Ovary (tissue), 3 donors: ENCODE results near the gene KLHL5.

Source experiments
- POLR2A ChIP-seq: fragments of 450-650 bp; IDR thresholded peaks from one replicate; pipeline ENCODE4 v1.6.1; 2017; ENCODE audit warnings: antibody characterized with exemption, mild to moderate bottlenecking, moderate library complexity
- TF ChIP-seq, protein P1 (sequence below), 3 donors: fragments of 450-650 bp in 2 of 3; fragments of 200-600 bp in 1 of 3; IDR thresholded peaks; one replicate each; pipeline versions ENCODE4 v1.5.1 to v1.8.0; 2016 to 2022; ENCODE audit warnings: antibody characterized with exemption in 3 of 3, mild to moderate bottlenecking in 1 of 3
- donor health status: DM: no; HTN: no; CAD: no.

DNA sequence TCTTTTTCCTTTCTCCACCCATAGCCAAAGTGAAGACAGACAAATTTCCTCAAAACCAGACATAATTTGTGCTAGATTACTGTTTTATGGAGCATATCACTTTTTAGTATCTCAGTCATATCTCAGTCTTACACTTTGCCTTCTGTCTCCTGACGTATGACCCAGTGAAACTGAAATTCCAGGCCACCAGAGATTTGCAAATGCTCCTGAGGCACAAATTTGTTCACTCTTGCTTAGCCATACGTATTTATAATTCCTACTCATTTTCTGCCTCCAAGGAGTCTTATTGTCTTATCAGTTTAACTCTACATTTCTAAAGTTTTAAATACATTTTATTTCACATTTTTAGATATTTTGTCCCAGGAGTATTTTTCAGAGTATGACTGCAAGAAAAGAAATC is 39.8 kb upstream of the KLHL5 start:
- TF ChIP-seq, protein P1, sequence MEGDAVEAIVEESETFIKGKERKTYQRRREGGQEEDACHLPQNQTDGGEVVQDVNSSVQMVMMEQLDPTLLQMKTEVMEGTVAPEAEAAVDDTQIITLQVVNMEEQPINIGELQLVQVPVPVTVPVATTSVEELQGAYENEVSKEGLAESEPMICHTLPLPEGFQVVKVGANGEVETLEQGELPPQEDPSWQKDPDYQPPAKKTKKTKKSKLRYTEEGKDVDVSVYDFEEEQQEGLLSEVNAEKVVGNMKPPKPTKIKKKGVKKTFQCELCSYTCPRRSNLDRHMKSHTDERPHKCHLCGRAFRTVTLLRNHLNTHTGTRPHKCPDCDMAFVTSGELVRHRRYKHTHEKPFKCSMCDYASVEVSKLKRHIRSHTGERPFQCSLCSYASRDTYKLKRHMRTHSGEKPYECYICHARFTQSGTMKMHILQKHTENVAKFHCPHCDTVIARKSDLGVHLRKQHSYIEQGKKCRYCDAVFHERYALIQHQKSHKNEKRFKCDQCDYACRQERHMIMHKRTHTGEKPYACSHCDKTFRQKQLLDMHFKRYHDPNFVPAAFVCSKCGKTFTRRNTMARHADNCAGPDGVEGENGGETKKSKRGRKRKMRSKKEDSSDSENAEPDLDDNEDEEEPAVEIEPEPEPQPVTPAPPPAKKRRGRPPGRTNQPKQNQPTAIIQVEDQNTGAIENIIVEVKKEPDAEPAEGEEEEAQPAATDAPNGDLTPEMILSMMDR (IDR thresholded peaks at IDR 0.05), result no peak
- TF ChIP-seq POLR2A, result no peak
